NCI-H82 treated with DMSO at 0.1 percent for 48 hours (cell line): ENCODE results near the gene CERCAM.

Source experiments
- DNase-seq: peaks from one replicate; lab custom pipeline; 2025; ENCODE audit not compliant: unreplicated experiment; lab: John Stamatoyannopoulos, UW

Gene CERCAM

GRCh38 chr9:128420651-128421481 lies at the start of gene CERCAM:
Gene CERCAM (plus strand): TSS chr9:128420857. CDS start chr9:128420878, 21 bp downstream.
- no peak for DNase-seq

- no peak for DNase-seq
These were observed 49.0 kb upstream of the CERCAM start for GRCh38 chr9:128371630-128372117.

- DNase-seq, result no peak
These were observed 48.4 kb upstream of the CERCAM start for GRCh38 chr9:128372188-128372641.

- DNase-seq, result no peak
These were observed 47.9 kb upstream of the CERCAM start for GRCh38 chr9:128372784-128373183.

- DNase-seq, result no peak
These were observed 46.4 kb upstream of the CERCAM start for GRCh38 chr9:128374221-128374675.

GRCh38 chr9:128375865-128376264 lies 44.8 kb upstream of the CERCAM start:
- no peak for DNase-seq

GRCh38 chr9:128382261-128382660 lies 38.4 kb upstream of the CERCAM start:
- no peak for DNase-seq

- peak; percentile 55 for DNase-seq
These were observed 37.5 kb upstream of the CERCAM start for GRCh38 chr9:128383007-128383753.

- DNase-seq, result peak; percentile 54
These were observed 36.9 kb upstream of the CERCAM start for GRCh38 chr9:128383791-128384190.

GRCh38 chr9:128384801-128385495 lies 35.7 kb upstream of the CERCAM start:
- no peak for DNase-seq

- no peak for DNase-seq
These were observed 34.9 kb upstream of the CERCAM start for GRCh38 chr9:128385496-128386460.

GRCh38 chr9:128388150-128388549 lies 32.5 kb upstream of the CERCAM start:
- no peak for DNase-seq

- DNase-seq, result peak; percentile 32
These were observed 31.1 kb upstream of the CERCAM start for GRCh38 chr9:128389395-128390149.

GRCh38 chr9:128390150-128390812 lies 30.4 kb upstream of the CERCAM start:
- no peak for DNase-seq

GRCh38 chr9:128390813-128391711 lies 29.6 kb upstream of the CERCAM start:
- no peak for DNase-seq

- DNase-seq, result no peak
These were observed 28.7 kb upstream of the CERCAM start for GRCh38 chr9:128391956-128392301.

- no peak for DNase-seq
These were observed 28.1 kb upstream of the CERCAM start for GRCh38 chr9:128392302-128393144.
